Astrocyte of the hippocampus (primary cell): ENCODE data around the gene MON1A.
A peak's percentile ranks its signal among the peaks of the same experiment; 100 is the strongest.
"Not testable (repeated sequence)": the region's sequence is repeated elsewhere in the genome, so short reads cannot be mapped to it uniquely, and the experiment has no call there.

Source experiments
- DNase-seq: peaks from one replicate; pipeline ENCODE4 v3.0.0; 2011; ENCODE audit warnings: low read depth, low spot score

MON1A gene

GRCh38 chr3:49929291-49930167 lies at the start of gene MON1A:
Gene MON1A, minus strand, starts transcription at chr3:49929811. Its CDS starts 16,465 bp downstream, at chr3:49913346.
- DNase-seq = peak; percentile 95

GRCh38 chr3:49976942-49977341 lies 47.3 kb upstream of the MON1A start:
- no peak for DNase-seq

GRCh38 chr3:49972656-49973055 lies 43.0 kb upstream of the MON1A start:
- DNase-seq = no peak

- no peak for DNase-seq
Measured at GRCh38 chr3:49968346-49968745, 38.7 kb upstream of the MON1A start.

GRCh38 chr3:49967291-49967690 lies 37.7 kb upstream of the MON1A start:
- DNase-seq = peak; percentile 37

GRCh38 chr3:49966233-49966942 lies 36.8 kb upstream of the MON1A start:
- no peak for DNase-seq

GRCh38 chr3:49955636-49956035 lies 26.0 kb upstream of the MON1A start:
- no peak for DNase-seq

- DNase-seq = no peak
Measured at GRCh38 chr3:49952924-49953323, 23.3 kb upstream of the MON1A start.

- no peak for DNase-seq
Measured at GRCh38 chr3:49942651-49943050, 13.0 kb upstream of the MON1A start.

GRCh38 chr3:49940667-49941249 lies 11.1 kb upstream of the MON1A start:
- DNase-seq = no peak

GRCh38 chr3:49939858-49940666 lies 10.5 kb upstream of the MON1A start, which contains the start of gene RBM6:
Gene RBM6, plus strand, starts transcription at chr3:49940150. Its CDS starts 22,492 bp downstream, at chr3:49962642.
- DNase-seq = peak; percentile 99

- no peak for DNase-seq
Measured at GRCh38 chr3:49937090-49937489, 7.5 kb upstream of the MON1A start.

- DNase-seq = not testable (repeated sequence)
Measured at GRCh38 chr3:49932281-49932680, 2.7 kb upstream of the MON1A start.

GRCh38 chr3:49930922-49931321 lies 1.3 kb upstream of the MON1A start:
- no peak for DNase-seq

GRCh38 chr3:49930168-49930690 lies 618 bp upstream of the MON1A start:
- DNase-seq = no peak

- no peak for DNase-seq
Measured at GRCh38 chr3:49928481-49929017, 1.1 kb downstream of the MON1A start.

GRCh38 chr3:49927798-49928197 lies 1.8 kb downstream of the MON1A start:
- DNase-seq = no peak

- no peak for DNase-seq
Measured at GRCh38 chr3:49926117-49926728, 3.4 kb downstream of the MON1A start.

GRCh38 chr3:49925485-49925884 lies 4.1 kb downstream of the MON1A start:
- no peak for DNase-seq

- no peak for DNase-seq
Measured at GRCh38 chr3:49924683-49925082, 4.9 kb downstream of the MON1A start.
